ENCODE measurements around the gene INPP5J. TPM values are rescaled to one million over a fixed set of nuclear protein-coding genes. Genes with fewer than 3 reads are reported as not detected.

INPP5J gene
- total RNA-seq, 3 donors from 2014 or later (not counting 1 experiment from before 2014, with no cell fraction given), result not detected

- 96% methylated on average over 36 of the region's 36 CpGs for WGBS (ENCODE audit: insufficient coverage)
- ATAC-seq, result no peak
- H3K9me3 ChIP-seq (ENCODE audit: control insufficient read depth, insufficient read depth, low read length), result no peaks in the 10 kb centered on the region
- Mint-ChIP-seq H3K27me3 (ENCODE audit: low read depth in 2 of 2) (no peaks in the 10 kb centered on the region), H3K4me3 (no peak overlapping the region), H3K9me3 (no peaks in the 10 kb centered on the region), H3K36me3 (no peaks in the 10 kb centered on the region), H3K4me1 (peaks cover 0 to 4% of the 10 kb centered on the region in 2 donors), H3K27ac (no peak overlapping the region)
- H3K36me3 ChIP-seq (ENCODE audit: control insufficient read depth, insufficient read depth, low read length), result no peaks in the 10 kb centered on the region
- TF ChIP-seq CTCF (IDR thresholded peaks at IDR 0.05), result no peak
- DNase-seq, result no peak
- H3K27me3 ChIP-seq (ENCODE audit: control insufficient read depth, insufficient read depth, low read length), result no peaks in the 10 kb centered on the region
- intact Hi-C loops (cut with micrococcal nuclease), result no loop called here
- no peaks in the 10 kb centered on the region for H3K4me1 ChIP-seq (ENCODE audit: control insufficient read depth, insufficient read depth, low read length)
- H3K27ac ChIP-seq (ENCODE audit: low read length), result no peak overlapping the region
- H3K4me3 ChIP-seq (ENCODE audit: low read length), result no peak overlapping the region
Observed at GRCh38 chr22:31098632-31099110, 24.1 kb upstream of the INPP5J start.

GRCh38 chr22:31099386-31099785 lies 23.4 kb upstream of the INPP5J start:
- H3K27ac Mint-ChIP-seq, result no peak overlapping the region
- Histone ChIP-seq H3K27me3 (ENCODE audit: control insufficient read depth, insufficient read depth, low read length) (no peaks in the 10 kb centered on the region), H3K36me3 (ENCODE audit: control insufficient read depth, insufficient read depth, low read length) (no peaks in the 10 kb centered on the region), H3K4me3 (ENCODE audit: low read length) (no peak overlapping the region), H3K27ac (ENCODE audit: low read length) (no peak overlapping the region), H3K4me1 (ENCODE audit: control insufficient read depth, insufficient read depth, low read length) (no peaks in the 10 kb centered on the region), H3K9me3 (ENCODE audit: control insufficient read depth, insufficient read depth, low read length) (no peaks in the 10 kb centered on the region)
- DNase-seq (no peak), ATAC-seq (no peak)
- H3K4me3 Mint-ChIP-seq, result no peak overlapping the region
- H3K36me3 Mint-ChIP-seq, result no peaks in the 10 kb centered on the region
- H3K27me3 Mint-ChIP-seq (ENCODE audit: low read depth in 2 of 2), result no peaks in the 10 kb centered on the region
- no peaks in the 10 kb centered on the region for H3K9me3 Mint-ChIP-seq
- intact Hi-C loops (cut with micrococcal nuclease), result no loop called here
- TF ChIP-seq CTCF (IDR thresholded peaks at IDR 0.05), result no peak
- peaks cover 0 to 4% of the 10 kb centered on the region in 2 donors for H3K4me1 Mint-ChIP-seq
- WGBS (ENCODE audit: insufficient coverage), result 97% methylated on average over 6 of the region's 6 CpGs

- Histone ChIP-seq H3K27me3 (ENCODE audit: control insufficient read depth, insufficient read depth, low read length) (no peaks in the 10 kb centered on the region), H3K4me3 (ENCODE audit: low read length) (no peak overlapping the region), H3K36me3 (ENCODE audit: control insufficient read depth, insufficient read depth, low read length) (no peaks in the 10 kb centered on the region), H3K4me1 (ENCODE audit: control insufficient read depth, insufficient read depth, low read length) (no peaks in the 10 kb centered on the region), H3K27ac (ENCODE audit: low read length) (no peak overlapping the region), H3K9me3 (ENCODE audit: control insufficient read depth, insufficient read depth, low read length) (no peaks in the 10 kb centered on the region)
- ATAC-seq (no peak), DNase-seq (no peak)
- peaks cover 0 to 4% of the 10 kb centered on the region in 2 donors for H3K4me1 Mint-ChIP-seq
- H3K27me3 Mint-ChIP-seq (ENCODE audit: low read depth in 2 of 2), result no peaks in the 10 kb centered on the region
- no peaks in the 10 kb centered on the region for H3K9me3 Mint-ChIP-seq
- TF ChIP-seq CTCF (IDR thresholded peaks at IDR 0.05), result no peak
- 96% methylated on average over 32 of the region's 34 CpGs for WGBS (ENCODE audit: insufficient coverage)
- H3K36me3 Mint-ChIP-seq, result no peaks in the 10 kb centered on the region
- no peak overlapping the region for H3K27ac Mint-ChIP-seq
- no peak overlapping the region for H3K4me3 Mint-ChIP-seq
- intact Hi-C loops (cut with micrococcal nuclease), result no loop called here
Observed at GRCh38 chr22:31099841-31100761, 22.7 kb upstream of the INPP5J start.
